ENCODE data around the gene ATAD3A.
"Not testable (repeated sequence)": the region's sequence is repeated elsewhere in the genome, so short reads cannot be mapped to it uniquely, and the experiment has no call there.

Gene ATAD3A

DNA sequence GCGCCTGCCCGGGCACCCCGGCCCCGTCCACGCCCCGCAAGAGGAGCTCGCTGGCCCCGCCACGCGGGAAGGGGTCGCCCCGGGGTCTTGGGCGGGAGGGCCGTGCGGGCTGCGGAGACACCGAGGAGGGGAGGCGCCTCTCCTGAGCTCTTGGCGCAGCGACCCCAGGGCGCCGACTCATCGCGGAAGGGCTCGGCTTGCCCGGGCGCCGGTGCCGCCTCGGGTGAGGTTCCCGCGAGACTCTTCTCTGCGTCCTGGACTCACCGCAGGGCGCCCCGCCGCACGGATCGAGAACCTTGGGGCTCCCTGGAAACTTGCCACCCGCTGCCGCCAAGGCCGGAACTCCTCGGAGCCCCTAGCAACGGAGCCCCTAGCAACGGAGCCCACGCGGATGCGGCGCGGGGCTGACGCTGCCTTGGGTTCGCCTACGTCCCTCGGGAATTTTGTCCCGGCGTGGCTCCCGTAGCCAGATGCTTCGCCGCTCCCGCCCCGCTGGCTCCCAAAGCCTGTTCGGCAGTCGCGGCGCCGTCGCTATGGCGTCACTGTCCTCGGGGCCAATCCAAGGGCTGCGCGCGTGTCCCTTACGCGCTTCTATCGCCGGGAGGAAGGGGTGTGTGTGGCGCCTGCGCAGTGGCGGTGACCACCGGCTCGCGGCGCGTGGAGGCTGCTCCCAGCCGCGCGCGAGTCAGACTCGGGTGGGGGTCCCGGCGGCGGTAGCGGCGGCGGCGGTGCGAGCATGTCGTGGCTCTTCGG is at the start of gene ATAD3A:
ATAD3A (plus strand) TSS at position 630 of the 753 bp plus-strand sequence; CDS start at position 737, 107 bp downstream.
- peak; percentile 95 for DNase-seq

DNA sequence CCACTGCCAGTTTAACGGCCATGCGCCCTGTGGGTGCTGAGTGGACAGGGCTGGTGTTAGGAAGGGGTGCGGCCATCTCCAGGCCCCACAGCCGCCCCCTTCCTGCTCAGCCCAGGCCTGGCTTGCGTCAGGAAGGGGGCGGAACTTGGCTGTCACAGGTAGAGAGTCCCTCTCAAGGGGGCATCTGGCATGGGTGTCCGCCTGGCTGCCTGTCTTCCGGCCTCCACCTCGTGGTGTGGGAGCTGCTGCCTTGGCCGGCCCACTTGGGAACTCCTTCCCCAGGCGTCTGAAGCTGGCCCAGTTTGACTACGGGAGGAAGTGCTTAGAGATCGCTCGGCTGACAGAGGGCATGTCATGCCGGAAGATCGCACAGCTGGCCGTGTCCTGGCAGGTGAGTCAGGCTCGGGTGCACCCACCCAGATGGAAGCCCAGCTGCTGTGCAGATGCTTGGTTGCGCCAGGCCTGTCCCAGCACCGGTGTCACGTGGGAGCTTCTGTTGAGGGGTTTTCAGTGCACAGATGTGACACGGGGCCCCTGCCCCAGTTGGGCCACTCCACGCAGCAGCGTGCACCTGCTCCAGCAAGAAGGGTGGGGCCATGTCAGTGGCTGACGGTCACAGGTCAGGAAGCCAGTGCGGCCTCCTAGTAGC is 49.5 kb upstream of the ATAD3A start:
- no peak for DNase-seq

DNA sequence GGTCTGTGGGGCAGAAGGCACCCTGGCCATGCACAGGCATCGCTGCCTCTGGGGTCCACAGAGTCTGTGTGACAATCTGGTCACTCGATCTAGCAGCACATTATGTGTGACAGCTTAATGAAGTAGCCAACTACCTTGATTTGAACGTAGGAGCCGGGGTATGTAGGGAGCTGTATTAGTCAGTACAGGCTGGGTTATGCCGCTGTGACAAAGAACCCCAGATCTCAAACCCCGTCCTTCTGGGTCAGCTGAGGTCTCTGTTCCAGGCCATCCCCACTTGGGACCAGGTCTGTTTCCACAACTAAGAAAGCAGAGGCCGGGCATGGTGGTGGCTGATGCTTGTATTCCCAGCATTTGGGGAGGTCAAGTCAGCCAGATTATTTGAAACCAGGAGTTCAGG is 48.6 kb upstream of the ATAD3A start:
- DNase-seq: no peak

DNA sequence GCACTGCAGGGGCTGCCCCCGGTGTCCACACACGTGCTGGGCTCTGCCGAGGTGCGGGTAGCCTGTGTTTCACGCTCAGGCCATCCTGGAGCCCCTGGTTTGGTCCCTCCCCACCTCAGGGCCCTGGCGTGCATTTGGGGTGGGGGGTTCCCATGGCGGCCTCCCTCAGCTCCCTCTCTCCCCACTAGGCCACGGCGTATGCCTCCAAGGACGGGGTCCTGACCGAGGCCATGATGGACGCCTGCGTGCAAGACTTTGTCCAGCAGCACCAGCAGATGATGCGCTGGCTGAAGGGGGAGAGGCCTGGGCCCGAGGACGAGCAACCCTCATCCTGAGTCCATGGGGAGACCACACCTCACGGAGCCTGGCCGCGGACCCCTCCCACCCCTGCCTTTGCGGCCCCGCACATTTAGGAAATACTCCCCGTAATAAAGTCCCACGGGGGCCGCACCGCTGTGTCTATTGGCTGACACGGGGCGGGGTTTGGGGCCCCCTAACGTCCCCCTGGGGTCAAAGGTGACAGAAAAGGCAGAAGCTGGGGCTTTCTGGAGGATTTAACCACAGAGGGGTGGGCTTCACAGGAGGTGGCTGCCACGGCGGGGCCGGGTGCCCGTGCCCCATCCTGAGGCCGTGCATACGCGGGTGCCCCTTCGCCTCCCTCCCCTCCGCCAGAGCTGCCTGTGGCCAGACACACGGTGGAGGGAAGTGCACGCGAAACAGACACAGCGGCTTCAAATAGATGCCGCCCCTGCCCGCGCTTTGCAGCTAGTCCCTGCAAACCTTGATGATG is 43.6 kb upstream of the ATAD3A start:
- not testable (repeated sequence) for DNase-seq

DNA sequence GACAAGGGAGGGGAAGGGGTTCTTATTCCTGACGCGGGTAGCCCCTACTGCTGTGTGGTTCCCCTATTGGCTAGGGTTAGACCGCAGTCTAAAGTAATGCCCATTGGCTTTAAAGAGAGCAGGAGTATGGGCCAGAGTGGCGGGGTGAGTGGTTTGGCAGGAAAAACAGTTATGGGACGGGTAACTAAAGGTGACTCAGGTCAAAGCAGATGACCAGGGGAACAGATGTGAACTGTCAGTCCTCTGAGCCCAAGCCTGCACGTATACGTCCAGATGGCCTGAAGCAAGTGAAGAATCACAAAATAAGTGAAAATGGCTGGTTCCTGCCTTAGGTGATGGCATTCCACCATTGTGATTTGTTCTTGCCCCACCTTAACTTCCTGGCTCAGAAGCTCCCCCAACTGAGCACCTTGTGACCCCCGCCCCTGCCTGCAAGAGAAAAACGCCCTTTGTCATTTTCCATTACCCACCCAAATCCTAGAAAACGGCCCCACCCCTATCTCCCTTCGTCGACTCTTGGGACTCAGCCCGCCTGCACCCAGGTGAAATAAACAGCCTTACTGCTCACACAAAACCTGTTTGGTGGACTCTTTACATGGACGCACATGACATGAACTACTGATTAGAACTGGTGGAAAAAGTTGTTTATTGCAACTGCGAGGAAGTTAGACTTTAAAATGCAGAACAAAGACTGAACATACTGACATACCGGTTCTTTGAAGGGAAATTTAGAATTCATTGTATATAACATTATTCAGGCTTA is 41.2 kb upstream of the ATAD3A start:
- no peak for DNase-seq

DNA sequence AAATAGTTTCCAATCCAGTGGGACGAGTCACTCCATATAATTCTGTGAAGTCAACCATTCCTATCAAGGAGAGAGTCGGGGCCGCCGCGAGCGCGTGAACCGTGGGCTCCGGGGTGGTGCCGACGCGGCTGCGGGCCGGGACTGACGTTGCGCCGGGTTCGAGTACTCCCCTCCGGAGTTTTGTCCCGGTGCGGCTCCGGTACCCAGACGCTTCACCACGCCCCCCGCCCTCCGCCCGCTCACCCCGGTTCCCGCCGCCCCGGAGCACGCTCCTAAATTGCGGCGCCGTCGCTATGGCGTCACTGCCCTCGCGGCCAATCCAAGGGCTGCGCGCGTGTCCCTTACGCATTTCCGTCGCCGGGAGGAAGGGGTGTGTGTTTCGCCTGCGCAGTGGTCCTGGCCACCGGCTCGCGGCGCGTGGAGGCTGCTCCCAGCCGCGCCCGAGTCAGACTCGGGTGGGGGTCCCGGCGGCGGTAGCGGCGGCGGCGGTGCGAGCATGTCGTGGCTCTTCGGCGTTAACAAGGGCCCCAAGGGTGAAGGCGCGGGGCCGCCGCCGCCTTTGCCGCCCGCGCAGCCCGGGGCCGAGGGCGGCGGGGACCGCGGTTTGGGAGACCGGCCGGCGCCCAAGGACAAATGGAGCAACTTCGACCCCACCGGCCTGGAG is 40.4 kb upstream of the ATAD3A start, which contains the start of gene ATAD3B:
ATAD3B (plus strand) TSS at position 377 of the 664 bp plus-strand sequence; CDS start at position 497, 120 bp downstream.
- DNase-seq: peak; percentile 87

DNA sequence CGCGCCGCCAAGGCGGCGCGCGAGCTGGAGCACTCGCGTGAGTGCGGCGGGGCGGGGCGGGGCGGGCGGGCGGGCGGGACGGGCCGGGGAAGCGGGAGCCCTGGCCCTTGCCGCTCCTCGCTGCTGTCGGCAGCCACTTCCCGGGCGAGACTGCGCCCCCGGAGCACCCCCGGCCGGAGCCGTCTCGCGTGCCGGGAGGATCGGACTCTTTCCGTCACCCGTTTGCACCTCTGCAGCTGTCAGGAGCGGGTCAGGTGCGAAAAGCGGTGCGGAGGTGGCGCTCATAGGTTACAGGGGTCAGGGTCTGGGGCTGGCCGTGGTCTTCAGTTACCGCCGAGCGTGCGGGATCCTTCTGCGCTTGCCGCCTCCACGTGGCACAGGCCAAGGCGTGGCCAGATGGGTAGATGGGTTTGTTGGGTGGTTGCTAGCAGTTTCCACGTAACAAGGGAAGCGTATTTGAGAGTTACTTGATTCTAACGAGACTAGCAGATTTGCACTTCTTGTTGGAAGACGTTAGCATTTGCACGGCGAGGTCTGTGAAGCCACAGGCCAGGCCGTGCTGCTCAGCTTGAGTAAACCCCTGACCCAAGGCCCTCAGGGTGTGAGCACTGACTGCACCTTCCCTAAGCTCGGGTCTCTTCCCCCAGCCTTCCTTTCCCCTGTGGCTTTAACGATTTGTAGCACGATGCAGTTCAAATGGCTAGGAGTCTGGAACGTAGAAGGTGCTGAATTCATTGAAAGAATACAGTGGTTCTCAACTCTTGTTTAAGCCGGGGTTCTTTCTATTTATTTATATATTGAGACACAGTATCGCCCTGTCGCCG is 39.7 kb upstream of the ATAD3A start:
- not testable (repeated sequence) for DNase-seq

DNA sequence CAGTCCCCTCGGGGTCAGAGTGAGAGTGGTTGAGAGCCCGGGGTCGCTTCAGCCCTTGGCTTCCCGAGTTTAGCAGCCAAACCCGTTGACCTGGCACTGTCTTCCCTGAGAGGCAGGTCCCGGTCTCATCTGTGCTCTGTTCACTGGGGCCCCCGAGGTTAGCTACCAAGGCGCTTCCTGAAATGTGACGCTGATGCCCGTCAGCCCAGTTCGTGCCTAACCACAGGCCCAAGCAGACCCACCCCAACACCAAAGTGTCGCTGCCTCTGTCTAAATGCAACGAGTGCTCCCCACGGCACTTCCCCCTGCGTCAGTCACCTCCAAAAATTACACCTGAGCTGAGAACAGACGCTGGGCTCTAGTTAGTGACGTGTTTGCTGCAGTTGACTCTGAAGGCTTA is 36.0 kb upstream of the ATAD3A start:
- not testable (repeated sequence) for DNase-seq

DNA sequence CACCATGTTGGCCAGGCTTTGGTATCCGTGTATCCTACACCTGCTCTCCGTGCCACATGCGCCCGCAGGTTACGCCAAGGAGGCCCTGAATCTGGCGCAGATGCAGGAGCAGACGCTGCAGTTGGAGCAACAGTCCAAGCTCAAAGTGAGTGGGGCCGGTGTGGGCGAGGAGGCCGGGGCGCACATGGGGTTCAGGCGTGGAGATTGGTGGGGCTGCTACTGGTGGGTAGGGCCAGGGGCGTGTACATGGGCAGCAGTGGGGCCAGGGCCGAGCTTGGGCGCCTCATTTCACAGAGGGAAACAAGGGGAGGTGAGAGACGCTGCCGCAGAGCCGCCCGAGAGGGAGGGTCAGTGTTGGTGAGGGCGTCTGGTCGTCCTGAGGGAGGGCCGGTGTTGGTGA is 34.8 kb upstream of the ATAD3A start:
- DNase-seq: no peak

DNA sequence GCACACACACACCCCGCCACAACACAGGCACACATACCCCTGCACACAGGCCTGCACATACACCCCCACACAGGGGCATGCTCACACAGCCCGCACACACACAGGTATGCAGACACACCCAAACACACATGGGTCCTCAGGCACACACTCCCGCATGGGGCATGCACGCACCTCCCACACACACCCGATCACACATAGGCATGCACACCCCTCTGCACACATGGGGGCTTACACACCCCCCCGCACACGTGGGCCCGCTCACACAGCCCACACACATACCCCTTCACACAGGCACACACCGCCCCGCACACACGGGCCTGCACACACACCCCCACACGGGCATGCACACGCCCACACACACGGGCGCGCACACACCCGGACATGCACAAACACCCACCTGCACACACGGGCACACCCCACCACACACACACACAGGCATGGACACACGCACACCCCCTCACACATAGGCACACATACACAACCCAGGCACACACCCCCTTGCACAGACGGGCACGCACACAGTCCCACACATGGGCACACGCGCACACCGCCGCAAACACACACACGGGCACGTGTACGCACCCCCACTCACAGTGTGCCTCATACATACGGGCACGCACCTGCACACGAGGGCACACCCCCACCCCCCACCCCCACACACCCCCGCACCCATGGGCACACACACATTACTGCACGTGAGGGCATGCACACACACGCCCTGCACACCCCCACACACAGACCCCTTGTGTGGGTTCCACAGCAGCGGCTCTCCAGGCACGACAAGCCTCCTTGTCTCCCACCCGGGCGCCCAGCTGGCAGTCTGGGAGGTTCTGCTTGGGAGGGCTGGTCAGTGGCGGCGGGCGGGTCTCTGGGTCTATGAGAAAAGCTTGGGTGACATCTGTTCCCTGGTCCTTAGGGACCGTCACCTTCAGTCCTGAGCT is 32.1 kb upstream of the ATAD3A start:
- DNase-seq: no peak

DNA sequence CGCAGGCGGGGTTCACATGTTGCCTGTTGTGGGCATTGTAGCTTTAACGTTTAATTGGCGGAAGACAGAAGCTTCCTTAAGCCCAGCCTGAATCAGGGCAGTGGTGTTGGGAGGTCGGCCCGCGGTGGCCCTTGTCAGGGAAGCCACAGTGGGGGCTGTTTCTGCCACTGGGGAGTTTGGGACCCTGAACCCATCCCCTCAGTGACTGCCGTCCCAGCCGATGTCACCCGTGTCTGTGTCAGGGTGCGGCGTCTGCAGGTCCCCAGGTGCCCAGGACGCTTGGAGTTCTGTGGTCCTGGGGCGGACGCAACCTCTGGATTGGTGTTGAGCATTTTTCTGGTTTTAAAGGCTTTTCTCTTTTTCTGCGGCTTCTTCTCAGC is 31.5 kb upstream of the ATAD3A start:
- DNase-seq: not testable (repeated sequence)

DNA sequence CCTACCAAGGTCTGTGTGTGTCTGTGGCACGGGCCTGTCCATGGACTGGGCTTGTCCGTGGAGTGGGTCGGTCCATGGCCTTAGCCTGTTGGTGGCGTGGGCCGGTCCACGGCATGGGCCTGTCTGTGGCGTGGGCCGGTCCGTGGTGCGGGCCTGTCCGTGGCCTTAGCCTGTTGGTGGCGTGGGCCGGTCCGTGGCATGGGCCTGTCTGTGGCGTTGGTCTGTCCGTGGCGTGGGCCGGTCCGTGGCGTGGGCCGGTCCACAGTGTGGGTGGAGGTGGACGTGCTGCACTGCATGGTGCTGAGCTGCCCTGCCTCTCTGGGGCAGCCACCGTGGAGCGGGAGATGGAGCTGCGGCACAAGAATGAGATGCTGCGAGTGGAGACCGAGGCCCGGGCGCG is 30.2 kb upstream of the ATAD3A start:
- not testable (repeated sequence) for DNase-seq

DNA sequence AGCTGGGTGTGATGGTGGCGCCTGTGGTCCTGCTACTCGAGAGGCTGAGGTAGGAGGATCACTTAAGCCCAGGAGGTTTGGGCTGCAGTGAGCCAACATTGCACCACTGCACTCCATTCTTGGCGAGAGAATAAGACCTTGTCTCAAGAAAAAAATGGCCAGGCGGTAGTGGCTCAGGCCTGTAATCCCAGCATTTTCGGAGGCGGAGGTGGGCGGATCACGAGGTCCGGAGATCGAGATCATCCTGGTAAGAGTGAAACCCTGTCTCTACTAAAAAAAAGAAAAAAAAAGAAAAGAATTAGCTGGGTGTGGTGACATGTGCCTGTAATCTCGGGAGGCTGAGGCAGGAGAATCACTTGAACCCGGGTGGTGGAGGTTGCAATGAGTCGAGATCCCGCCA is 29.1 kb upstream of the ATAD3A start:
- DNase-seq: no peak

DNA sequence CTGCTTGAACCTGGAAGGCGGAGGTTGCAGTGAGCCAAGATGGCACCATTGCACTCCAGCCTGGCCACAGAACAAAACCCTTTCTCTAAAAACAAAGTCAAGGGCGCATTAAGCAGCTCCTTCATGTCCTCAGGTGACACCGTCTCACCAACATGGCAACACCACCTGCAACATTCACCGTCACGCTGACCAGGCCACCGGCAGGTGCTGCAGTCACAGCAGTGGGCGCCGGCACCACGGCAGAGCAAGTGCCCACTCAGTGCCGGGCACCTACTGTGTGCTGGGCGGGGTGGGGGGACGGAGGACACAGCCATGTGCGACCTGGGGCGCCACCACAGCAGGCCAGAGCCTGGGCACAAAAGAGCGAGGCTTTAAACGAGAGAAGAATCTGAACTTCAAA is 28.2 kb upstream of the ATAD3A start:
- no peak for DNase-seq

DNA sequence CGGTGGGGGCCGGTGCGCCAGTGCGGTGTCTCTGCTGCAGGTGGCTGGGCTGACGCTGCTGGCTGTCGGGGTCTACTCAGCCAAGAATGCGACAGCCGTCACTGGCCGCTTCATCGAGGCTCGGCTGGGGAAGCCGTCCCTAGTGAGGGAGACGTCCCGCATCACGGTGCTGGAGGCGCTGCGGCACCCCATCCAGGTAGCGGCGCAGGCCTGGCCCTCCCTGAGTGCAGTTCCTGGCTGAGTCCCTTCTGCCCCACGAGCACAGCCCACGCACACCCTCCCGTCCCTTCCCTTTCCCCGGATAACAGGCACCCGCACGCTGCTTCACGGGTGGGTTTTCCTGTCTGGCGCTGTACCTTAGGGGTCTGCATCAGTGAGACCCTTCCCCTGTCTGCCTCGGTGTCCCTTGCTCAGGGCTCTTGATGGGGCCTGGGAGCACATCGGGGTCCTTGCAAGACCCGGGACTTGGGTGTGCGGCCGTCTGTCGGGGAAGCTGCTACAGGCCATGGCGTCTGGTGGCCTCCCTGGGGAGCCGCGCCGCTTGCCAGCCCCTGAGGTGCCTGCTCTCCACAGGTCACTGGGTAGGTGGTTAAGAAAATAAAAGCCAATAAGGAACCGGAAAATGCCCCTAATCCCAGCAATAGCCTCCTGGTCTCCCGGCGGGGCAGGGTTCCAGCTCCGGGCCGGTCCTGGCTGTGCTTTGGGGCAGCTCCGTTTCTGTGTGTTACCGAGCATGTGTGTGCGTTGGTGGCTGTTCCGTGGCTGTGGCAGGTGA is 26.8 kb upstream of the ATAD3A start:
- not testable (repeated sequence) for DNase-seq

DNA sequence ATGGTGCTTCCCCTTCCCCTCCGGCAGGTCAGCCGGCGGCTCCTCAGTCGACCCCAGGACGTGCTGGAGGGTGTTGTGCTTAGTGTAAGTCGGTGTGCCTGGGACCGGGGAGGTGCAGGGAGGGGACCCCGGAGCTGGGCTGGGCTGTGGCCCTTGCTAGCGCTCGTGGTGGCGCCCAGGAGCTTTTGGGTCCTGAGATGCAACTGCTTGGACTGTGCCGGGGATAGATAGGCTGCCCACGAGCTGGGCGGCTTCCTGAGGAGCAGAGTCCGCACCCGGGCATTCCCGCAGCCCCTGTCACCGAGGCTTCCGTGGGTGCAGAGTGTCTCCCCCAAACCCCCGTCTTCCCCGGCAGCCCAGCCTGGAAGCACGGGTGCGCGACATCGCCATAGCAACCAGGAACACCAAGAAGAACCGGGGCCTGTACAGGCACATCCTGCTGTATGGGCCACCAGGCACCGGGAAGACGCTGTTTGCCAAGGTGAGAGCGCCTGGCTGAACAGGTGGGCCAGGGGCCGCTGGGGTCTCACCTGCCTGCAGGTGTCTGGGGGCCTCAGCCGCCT is 26.1 kb upstream of the ATAD3A start:
- DNase-seq: not testable (repeated sequence)

DNA sequence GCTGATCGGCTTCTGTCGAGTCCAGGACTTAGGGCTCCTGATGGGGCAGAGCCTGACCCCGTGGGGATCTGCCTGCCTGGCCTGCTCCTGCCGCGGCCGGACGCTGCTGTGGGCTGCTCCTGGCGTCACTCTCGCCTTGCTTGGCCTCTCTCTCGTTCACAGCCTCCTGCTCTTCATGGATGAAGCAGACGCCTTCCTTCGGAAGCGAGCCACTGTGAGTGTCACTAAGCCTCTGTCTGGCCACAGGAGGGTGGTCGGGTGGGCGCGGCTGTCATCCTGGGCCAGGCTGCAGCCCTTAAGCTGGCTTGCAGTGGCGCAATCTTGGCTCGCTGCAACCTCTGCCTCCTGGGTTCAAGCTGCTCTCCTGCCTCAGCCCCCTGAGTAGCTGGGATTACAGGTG is 24.3 kb upstream of the ATAD3A start:
- no peak for DNase-seq

DNA sequence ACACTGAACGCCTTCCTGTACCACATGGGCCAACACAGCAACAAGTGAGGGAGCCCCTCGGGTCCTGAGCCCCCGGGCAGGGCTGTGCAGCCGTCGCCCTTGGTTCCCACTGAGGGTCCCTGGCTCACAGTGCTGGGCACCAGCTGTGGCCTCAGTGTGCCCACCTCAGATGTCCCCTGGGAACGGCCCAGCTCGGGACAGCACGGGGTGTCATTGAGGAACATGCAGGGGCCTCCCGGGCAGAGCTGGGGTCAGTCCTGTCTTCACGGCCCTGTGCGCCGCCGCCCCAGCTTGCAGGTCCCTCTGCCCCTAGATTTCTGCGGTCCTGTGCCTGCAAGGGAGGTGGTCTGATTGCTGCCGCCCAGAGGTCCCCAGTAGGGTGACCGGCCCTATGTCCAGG is 22.7 kb upstream of the ATAD3A start:
- DNase-seq: no peak

DNA sequence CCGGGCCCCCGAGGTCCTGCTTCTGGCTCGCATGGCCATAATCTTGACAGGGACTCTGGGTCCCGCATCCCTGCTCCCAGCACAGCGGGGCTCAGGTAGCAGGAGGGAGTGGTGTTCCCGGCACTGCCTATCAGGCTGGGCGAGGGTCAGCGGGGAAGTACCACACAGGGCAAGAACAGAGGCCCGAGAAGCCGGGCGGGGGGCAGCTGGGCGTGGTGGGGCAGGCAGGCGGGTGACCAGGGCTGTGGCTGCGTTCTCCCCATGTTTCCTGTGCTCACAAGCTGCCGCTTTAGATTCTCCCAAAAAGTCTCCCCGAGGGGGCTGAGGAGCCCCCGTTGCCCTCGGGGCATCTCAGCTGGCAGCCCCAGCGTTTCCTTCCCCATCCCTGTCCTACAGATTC is 22.1 kb upstream of the ATAD3A start:
- DNase-seq: no peak
